SKM-1 (cell line): ENCODE results near the gene PXDN.
"Not testable (repeated sequence)": the region's sequence is repeated elsewhere in the genome, so short reads cannot be mapped to it uniquely, and the experiment has no call there.

ENCODE experiments used
- DNase-seq: peaks from one replicate; lab custom pipeline; 2025; ENCODE audit not compliant: unreplicated experiment; lab: John Stamatoyannopoulos, UW

PXDN gene

DNA sequence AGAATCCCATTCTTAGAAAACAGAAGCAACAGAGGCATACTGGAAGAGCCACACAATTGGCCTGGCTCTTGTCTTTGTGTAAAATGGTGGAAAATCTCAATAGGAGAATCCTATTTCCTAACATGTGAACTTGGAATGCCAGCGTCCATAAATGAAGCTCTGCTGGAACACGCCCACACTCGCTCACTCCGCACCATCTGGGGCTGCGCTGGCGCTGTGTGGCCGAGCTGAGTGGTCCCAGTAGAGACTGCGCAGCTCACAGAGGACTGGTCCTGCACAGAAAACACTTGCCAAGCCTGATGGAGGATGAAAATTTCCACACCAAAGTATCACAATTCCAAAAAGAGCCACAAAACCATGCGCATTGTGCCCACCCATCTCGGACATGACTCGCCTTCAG lies 56.2 kb downstream of the PXDN start:
- no peak for DNase-seq

DNA sequence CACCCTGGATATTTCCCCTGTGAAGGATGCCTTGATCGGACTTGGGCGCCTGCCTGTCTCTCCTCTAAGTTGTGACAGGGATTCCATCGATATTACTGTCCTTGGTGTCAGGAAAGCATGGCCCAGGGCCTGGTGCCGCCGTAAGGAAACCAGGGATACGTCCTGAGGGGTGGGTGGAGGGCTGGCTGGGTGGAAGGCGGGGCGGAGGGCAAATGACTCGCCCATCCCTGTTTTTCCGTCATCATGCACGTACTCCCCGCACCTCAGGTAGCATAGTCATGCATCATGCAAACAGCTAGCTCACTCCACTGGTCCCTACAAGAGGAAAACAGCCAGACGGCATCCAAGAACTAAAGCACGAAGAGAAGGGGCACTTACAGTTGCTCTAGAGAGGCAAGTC lies 57.1 kb downstream of the PXDN start:
- no peak for DNase-seq

DNA sequence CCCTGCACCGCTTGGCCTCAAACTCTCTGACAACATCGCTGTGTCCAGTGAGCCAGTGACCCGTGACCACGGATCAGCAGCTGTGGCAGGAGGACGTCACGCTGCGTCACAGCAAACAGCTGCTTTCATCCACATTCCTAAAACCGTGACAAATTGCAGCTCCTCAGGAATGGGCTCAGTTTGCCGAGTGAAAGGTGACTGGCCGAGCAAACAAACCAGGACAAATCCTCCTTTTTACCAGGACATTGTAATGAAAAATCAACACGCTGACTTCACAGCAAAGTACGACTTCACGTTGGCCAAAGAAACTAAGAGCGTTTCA lies 57.6 kb downstream of the PXDN start:
- DNase-seq = no peak

DNA sequence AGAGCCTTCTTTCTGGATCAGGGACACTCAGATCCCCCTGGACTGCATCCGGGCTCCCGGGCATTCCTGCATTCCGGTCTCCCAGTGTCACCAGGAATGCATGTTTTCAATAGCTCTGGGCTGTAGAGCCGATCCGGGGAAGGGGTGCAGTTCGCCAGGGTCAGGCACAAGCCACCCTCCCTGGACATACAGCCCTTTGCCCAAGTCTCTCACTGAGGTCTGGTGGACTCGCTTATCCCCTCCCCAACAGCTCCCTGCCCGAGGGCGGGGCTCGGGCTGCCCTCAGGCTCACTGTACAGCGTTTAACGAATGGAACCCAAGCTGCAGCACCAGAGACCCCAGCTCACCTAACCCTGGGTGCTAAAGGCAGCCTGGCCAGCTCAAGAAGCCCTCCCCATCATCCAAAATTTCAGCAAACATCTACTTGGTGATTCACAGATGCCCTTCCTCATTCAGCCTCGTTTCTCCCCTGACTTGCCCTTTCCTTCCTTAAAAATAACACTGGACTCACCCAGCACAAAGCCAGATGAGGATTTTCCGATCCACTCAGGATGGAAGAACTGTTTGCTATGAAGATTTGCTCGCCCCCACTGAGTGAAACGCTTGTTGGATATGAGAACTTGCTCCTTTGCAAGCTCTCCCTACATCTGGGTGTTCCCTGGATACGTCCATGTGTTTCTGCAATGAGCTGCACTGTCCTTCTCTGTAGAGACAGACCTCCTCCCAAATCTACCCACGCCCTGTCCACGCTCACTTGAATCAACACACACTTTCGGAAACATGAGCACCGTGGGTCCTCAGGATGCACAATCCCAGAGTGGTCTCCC lies 58.1 kb downstream of the PXDN start:
- no peak for DNase-seq

DNA sequence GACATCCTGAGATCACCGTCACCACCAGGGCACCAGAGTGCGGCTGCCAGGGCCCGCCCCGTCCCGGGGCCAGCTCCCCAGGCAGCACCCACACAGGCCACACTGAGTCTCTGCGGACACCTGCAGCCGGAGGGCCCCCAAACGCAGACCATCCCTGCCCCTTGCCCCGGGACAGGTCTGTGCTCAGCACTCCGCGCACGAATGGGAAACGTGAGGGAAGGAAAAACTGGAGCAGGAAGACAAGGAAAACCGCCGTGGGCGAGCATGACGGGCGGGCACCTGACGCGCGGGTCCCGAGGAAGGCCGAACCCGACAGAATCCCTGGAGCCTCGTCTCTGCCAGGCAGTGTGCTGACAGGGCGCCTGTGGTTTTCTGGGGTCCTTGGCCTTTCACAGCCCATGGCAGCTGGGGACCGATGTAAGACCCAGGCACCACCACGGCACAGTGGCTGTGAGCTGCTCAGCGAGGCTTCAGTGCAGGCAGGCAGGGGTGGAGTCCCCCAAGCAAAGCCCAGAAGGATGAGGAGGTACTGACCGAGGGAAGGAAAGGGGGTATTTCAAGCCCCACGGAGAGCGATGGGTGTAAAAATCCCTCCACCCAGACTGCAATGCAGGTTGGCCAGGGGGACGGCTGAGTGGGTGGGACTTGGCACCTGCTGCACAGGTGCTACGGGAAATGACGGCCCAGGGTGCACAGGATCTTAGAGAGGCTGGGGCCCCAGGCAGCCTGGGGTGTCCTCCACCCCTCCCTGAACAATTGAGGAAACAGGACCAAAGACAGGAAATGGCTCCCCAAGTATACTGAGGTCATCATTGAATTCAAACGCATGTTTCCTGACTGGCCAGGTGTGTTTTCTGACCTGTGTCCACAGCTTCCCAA lies 59.0 kb downstream of the PXDN start:
- no peak for DNase-seq

DNA sequence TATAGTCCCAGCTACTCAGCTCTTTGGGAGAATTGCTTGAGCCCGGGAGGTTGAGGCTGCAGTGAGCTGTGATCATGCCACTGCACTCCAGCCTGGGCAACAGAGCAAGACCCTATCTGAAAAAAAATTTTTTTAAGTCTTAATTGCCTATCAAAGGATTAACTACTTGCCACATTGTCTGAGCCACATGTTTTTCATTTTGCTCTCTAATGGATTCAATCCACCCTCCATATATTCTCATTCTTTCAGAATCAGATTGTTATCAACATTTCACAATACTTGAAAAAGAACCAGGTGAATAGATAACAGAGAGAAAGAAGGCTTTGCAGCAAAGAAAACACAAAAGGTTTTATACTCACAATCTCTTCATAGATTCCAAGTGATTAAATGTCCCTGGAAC lies 61.0 kb downstream of the PXDN start:
- no peak for DNase-seq

DNA sequence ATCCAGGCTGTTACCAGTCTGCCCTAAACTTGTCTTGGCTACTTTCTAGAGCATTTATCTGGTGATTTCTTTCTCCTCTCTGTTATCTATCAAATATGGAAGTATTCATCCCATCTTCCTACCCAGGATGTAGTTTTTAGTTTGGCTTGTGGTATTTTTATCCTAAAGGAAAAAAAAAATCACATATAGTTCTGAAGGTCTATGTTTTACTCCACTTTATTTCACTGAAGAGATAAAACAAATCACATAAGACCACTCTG lies 62.2 kb downstream of the PXDN start:
- DNase-seq = no peak

DNA sequence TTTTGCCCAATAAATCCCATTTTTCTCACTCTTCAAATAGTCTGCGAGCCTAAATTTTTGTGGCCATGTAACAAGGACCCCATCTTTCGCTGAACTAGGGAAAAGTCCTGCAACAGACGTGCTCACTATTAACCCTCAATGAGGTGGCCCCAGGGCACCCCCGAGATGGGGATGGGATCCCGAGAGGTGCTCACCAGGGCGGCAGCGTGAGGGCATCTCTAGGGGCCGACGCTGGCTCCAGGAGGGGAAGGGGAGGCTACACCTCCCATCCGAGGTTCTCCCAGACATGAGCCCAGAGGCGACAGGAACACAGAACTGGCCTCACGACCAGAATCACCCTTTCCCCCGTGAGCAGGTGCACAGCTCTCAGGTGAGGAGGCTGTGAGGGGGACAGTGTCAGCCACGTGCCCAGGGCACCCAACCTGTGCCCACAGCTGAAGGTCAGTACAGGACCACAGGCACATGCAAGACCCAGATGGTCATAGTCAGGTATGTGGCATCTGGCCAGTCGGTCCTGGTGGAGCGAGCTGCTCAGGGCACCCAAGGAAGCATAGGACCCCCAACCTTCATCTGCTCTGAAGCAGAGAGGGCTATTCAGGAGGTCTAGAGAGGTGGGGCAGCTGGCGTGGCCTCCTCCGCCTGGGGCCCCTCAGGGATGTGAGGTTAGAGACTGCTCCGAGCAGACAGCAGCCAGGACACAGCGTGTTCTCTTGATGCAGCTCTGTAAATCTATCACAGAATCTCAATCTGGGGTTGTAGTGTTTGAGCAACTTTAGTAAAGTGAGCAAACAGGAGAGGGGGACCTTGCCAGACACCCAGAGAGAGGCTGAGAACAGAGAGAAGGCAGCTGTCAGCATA lies 62.8 kb downstream of the PXDN start:
- DNase-seq = no peak

DNA sequence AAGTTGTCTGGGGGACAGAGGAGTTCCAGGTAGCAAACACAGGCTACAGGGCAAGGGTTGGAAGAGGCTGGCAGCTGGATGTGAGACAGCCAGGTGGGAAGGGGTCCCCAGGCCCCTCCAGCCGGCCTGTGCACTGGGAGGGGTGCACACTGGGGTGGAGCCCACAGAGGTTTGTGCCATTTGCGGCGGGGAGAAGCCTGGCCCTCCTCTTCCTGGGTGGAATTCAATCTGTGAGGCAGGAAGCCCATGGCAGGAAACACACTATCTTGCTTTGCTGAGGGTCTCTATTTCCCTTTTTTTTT lies 63.3 kb downstream of the PXDN start:
- no peak for DNase-seq

DNA sequence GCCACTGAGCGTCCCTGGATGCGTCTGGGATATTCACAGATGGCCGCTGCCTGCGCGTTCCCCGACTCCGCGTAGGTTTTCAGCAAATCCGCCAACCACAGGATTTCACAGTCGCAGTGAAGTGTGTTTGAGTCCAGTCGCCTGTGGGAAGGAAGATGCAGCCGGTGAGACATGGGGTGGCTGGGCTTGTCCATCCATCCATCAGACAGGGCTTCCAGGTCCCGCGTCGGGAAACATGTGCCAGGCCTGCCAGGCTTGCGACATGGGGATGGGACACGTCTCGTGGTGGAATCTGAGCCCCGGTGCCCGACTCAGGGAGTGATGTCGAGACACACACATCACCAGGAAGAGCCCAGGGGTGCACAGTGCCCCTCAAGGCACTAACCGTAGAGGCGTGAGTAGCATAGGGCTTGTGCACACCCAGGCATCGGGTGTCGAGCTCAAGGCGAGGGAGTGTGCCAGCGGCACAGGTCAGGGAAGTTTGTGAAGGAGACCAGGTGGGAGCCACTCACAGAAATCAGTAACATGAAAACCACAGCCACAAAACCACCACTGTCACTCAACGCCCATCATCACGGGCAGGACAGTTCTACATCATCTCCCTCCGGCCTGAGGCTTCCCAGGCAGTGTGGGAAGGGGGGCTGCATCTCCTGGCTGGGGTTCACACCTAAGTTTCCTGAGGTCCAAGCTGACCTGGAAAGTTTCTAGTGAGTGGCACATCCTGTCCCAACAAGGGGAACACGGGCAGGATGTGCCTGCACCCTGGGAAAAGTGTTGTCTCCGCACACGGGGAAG lies 63.9 kb downstream of the PXDN start:
- no peak for DNase-seq

DNA sequence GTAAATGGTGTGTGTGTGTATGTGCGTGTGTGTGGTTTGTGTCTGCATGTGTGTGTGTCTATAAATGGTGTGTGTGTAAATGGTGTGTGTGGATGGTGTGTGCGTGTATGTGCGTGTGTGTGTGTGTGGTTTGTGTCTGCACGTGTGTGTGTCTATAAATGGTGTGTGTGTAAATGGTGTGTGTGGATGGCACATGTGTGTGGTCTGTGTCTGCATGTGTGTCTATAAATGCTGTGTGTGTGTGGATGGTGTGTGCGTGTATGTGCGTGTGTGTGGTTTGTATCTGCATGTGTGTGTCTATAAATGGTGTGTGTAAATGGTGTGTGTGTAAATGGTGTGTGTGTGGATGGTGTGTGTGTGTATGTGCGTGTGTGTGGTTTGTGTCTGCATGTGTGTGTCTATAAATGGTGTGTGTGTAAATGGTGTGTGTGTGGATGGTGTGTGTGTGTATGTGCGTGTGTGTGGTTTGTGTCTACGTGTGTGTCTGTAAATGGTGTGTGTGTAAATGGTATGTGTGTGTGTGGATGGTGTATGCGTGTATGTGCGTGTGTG lies 64.8 kb downstream of the PXDN start:
- DNase-seq = not testable (repeated sequence)

DNA sequence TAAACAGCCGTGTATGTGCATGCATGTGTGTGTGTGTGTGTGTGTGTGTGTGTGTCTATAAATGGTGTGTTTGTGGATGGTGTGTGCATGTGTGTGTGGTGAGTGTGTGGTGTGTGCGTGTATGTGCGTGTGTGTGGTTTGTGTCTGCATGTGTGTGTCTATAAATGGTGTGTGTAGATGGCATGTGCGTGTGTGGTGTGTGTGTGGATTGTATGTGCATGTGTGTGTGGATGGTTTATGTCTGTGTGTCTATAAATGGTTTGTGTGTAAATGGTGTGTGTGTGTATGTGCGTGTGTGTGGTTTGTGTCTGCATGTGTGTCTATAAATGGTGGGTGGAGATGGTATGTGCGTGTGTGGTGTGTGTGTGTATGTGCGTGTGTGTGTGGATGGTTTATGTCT lies 65.2 kb downstream of the PXDN start:
- DNase-seq = not testable (repeated sequence)

DNA sequence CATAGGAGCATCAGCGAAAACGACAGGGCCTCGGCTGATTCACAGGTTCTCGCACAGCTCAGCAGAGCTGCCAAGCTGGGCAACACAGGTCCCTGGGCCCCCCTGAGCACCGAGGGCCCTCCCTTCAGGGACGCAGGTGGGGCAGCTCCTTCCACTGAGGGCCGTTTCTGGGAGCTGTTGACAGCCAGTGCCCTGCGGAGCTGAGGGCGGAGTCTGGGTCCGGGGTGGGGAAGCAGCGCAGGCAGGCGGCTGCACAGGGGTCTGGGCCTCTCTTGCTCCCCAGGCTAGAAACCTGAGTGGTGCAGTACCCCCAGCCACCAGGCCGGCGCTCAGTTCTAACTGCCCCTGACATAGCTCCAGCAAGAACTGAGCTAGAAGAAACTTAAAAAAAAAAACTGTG lies 65.7 kb downstream of the PXDN start:
- no peak for DNase-seq

DNA sequence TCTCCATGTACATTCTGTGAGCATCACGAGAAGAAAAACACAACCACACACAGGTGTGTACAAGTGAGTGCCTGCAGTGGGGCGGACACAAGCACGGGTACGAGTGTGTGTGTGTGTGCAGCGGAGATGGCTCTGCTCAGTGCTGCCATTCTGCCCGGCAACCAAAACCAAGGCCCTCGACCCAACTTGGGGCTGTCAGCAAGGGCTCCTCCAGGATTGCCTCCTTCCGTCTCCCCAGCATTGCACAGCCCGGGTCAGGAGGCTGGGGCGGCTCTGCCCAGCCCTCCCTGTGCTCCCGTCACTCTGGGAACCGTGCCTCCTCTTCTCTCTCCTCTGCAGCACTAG lies 66.5 kb downstream of the PXDN start:
- no peak for DNase-seq

DNA sequence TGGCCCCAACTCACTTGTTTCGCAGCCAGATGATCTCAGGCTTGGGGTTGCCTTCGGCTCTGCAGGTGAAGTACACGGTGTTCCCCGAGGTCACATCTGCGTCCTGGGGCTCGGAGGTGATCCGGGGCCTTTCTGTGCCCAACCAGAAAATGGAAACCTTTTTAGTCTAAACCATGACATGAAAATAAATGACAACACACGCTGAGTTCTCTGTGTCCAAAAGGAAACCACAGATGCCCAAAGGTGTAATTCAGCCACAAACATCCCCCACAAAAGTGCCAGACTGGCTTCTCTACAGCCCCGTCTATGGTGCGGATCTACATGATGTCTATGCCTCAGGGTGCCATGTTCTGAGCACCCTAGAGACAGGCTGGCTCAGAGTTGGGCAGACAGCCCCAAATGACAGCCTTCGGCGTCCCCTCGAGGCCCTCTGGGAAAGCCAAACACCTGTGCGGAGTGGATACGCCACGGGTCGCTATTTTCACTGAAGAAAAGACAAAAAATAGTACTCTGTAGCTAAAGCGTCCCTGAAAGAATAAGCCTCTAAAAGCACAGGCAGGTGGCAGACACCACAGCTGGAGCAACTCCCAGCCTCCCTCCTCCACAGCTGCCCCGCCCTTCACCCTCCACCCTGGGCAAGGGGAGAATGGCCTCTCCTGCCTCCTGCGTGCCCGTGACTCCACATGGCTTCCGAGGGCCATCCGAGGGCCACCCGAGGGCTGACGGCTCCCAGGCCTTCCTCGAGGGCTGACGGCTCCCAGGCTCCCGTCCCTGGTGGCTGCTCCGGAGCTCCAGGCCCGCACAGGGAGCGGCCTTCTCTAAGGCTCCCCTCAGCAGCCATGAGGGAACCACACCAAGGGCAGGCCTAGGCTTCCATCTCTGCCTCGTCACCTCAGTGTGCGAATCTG lies 67.1 kb downstream of the PXDN start:
- no peak for DNase-seq

DNA sequence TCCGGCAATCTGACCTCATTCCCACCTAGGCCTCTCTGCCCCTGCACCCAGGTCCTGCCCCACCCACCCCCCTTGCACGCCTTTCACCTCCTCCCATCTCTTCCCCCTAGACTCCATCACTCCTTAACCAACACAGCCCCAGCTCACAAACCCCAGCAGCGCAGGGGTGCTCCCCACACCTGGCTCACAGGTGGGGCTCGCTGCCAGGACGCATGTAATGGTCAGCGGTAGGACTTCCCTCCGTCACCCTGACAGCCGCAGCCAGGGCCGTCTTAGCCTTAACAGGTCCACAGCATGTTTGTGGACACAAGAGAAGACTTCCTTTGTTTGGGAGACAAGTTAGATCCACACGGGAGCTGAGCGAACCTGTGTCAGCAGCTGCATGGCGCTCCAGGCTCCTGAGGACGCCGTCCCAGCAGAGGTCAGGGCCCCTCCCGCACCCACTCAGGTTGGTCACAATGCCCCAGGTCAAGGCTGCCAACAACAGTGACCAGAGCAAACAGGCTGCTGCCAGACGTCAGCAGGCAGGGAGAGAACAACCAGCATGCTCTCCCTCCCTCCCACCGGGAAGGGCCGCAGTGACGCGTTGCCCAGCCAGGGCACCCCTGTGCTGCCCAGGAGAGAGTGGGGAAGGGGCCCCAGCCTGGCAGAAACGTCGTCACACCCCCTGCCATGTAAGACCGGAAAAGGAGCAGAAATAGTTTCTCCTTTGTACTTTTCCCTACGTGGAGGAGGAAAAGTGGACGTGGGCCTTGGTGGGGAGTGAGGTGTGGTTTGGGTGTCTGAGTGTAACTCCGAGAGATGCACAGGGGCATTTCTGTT lies 68.0 kb downstream of the PXDN start:
- DNase-seq = no peak

DNA sequence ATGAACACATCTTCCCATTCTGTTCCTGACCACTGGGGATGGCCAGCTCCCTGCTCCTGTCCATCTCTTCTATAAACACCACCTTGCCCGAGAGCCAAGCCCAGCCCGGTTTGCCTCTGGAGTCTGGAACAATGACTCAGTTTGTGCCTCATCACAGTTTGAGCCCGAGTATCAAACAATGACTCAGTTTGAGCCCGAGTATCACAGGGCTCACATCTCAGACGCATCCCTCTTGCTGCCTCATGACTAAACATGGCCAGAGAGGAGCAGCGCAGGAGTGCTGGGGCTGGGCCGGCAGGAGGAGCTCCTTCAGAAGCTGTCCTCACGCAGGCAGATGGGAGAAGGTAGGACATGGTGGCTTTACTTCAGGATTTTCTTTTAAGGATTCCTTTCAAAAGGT lies 68.7 kb downstream of the PXDN start:
- no peak for DNase-seq

DNA sequence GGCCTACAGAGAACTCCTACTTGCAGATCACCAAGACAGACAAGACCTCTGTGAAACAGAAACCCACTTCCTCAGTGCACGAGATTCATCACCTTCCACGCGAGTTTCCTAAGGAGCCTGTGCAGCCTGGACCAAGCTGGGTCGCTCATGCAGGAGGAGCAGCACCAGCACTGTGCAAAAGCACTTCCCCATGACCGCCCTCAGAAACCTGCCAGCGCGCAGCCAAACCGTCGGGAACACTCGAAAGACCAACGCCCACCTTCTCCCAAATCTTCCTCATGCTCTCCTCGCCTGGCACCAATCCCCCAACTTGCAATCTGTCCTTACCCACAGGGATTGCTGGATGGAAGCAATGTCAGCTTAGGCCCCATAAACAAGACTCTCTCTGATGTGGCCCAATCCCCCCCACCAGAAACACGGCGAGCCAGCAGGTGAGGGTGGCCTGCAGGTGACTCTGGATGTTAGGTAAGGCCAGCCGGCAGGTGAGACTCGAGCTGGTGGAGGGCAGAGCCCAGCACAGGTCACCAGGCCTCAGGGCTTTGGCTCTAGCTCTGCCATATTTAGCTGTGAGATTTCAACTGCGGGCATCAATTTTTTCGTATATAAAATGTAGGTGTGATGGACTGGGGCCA lies 69.4 kb downstream of the PXDN start:
- no peak for DNase-seq

DNA sequence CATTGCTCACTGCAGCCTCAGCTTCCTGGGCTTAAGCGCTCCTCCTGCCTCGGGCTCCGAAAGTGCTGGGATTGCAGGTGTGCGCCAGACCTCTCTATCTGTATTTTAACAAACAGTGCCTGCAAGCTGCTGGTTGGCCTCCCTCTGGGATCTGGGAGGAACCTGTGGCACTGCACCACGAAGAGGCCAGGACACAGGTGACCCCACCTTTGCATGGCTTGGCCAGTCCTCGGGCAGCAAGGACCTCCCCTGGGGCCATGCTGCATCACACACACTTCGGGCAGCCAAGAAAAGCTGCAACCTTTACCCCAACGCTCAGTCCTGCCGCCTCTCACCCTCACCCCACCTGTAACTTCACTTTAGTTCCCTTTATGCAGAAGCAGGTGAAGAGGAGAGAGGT lies 70.0 kb downstream of the PXDN start:
- DNase-seq = no peak
